ENCODE results near the gene CTPS2.

- TF ChIP-seq GATA2 (IDR thresholded peaks at IDR 0.05; ENCODE audit: insufficient read depth, insufficient read length, low read depth, low read length) = no peak
- TF ChIP-seq, protein P1, sequence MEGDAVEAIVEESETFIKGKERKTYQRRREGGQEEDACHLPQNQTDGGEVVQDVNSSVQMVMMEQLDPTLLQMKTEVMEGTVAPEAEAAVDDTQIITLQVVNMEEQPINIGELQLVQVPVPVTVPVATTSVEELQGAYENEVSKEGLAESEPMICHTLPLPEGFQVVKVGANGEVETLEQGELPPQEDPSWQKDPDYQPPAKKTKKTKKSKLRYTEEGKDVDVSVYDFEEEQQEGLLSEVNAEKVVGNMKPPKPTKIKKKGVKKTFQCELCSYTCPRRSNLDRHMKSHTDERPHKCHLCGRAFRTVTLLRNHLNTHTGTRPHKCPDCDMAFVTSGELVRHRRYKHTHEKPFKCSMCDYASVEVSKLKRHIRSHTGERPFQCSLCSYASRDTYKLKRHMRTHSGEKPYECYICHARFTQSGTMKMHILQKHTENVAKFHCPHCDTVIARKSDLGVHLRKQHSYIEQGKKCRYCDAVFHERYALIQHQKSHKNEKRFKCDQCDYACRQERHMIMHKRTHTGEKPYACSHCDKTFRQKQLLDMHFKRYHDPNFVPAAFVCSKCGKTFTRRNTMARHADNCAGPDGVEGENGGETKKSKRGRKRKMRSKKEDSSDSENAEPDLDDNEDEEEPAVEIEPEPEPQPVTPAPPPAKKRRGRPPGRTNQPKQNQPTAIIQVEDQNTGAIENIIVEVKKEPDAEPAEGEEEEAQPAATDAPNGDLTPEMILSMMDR (IDR thresholded peaks at IDR 0.05; ENCODE audit: extremely low read depth in 1 of 2, insufficient read depth in 1 of 2, low read depth in 1 of 2, low read length in 2 of 2) = no peak
- TF ChIP-seq FOS (IDR thresholded peaks at IDR 0.05; ENCODE audit: borderline replicate concordance, insufficient read depth, low read length) = no peak
- TF ChIP-seq EZH2 (IDR thresholded peaks at IDR 0.05; ENCODE audit: borderline replicate concordance, low read depth, low read length, severe bottlenecking) = no peak
These were observed 51.0 kb downstream of the CTPS2 start for GRCh38 chrX:16661495-16661894.

Measured in endothelial cell of umbilical vein (primary cell).